Fibroblast of mammary gland (primary cell): ENCODE measurements around the gene TUBGCP6.

Experiments used
- DNase-seq: peaks from one replicate; pipeline ENCODE4 v3.0.0-alpha.2; 2010; ENCODE audit warnings: low read depth
- H3K4me3 ChIP-seq: 2 replicates; pipeline ENCODE4 v1.5.1; 2011; ENCODE audit warnings: low read depth, mild to moderate bottlenecking, low read length, moderate library complexity; ENCODE audit not compliant: control insufficient read depth
- CTCF ChIP-seq: conservative IDR thresholded peaks from 2 replicates; pipeline ENCODE4 v1.5.1; 2011; ENCODE audit warnings: low read depth, low read length, inconsistent platforms; ENCODE audit not compliant: control insufficient read depth, insufficient read depth

Gene TUBGCP6

GRCh38 chr22:50278956-50279619 is 34.3 kb upstream of the TUBGCP6 start:
- no peak overlapping the region for H3K4me3 ChIP-seq
- no peak for TF ChIP-seq CTCF
- no peak for DNase-seq

- TF ChIP-seq CTCF: no peak
- DNase-seq: no peak
- H3K4me3 ChIP-seq: no peak overlapping the region
Observed at GRCh38 chr22:50278461-50278860, 33.6 kb upstream of the TUBGCP6 start.

- H3K4me3 ChIP-seq: no peak overlapping the region
- DNase-seq: no peak
- no peak for TF ChIP-seq CTCF
Observed at GRCh38 chr22:50277761-50278160, 32.9 kb upstream of the TUBGCP6 start.

- H3K4me3 ChIP-seq: no peak overlapping the region
- DNase-seq: peak; percentile 60
- TF ChIP-seq CTCF: no peak
Observed at GRCh38 chr22:50276143-50276542, 31.3 kb upstream of the TUBGCP6 start.

- H3K4me3 ChIP-seq: no peak overlapping the region
- DNase-seq: no peak
- no peak for TF ChIP-seq CTCF
Observed at GRCh38 chr22:50275181-50276055, 30.6 kb upstream of the TUBGCP6 start.

GRCh38 chr22:50274771-50275170 is 29.9 kb upstream of the TUBGCP6 start:
- no peak overlapping the region for H3K4me3 ChIP-seq
- DNase-seq: no peak
- no peak for TF ChIP-seq CTCF
